Measurements from ENCODE around the gene LHX1. TPM values are rescaled to one million over a fixed set of nuclear protein-coding genes. Genes with fewer than 3 reads are reported as not detected.

LHX1 gene
- total RNA-seq, 2 donors from 2014 or later: not detected

DNA sequence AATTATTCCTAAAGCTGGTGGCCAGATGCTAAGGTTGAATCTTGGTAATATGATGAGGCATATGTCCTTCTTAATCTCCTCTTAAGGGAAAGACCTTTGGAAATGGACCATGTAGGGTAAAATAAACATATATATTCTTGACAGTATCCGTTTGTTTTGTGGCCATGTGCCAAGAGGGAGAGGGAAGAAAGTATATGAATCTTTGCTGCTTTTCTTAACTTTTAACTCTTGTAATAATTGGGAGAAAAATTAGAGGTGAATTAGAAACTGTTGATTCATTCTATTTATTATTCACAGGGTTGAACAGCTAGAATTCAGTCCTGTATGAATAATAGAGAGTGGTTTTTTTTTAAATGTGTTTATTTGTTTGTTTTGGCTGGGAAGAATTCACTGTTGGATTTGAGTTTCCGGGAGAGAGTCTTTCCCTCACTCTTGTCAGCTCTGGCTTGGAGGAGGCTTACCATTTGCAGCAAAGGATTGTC lies 43.0 kb downstream of the LHX1 start:
- no peaks in the 10 kb centered on the region for H3K36me3 ChIP-seq
- no peak overlapping the region for H3K27ac ChIP-seq
- no peaks in the 10 kb centered on the region for H3K27me3 ChIP-seq
- intact Hi-C loops (cut with DNase I): no loop called here
- no peaks in the 10 kb centered on the region for H3K9me3 ChIP-seq
- H3K4me3 ChIP-seq: no peak overlapping the region
- no peaks in the 10 kb centered on the region for H3K4me1 ChIP-seq
- TF ChIP-seq, protein P1, sequence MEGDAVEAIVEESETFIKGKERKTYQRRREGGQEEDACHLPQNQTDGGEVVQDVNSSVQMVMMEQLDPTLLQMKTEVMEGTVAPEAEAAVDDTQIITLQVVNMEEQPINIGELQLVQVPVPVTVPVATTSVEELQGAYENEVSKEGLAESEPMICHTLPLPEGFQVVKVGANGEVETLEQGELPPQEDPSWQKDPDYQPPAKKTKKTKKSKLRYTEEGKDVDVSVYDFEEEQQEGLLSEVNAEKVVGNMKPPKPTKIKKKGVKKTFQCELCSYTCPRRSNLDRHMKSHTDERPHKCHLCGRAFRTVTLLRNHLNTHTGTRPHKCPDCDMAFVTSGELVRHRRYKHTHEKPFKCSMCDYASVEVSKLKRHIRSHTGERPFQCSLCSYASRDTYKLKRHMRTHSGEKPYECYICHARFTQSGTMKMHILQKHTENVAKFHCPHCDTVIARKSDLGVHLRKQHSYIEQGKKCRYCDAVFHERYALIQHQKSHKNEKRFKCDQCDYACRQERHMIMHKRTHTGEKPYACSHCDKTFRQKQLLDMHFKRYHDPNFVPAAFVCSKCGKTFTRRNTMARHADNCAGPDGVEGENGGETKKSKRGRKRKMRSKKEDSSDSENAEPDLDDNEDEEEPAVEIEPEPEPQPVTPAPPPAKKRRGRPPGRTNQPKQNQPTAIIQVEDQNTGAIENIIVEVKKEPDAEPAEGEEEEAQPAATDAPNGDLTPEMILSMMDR (IDR thresholded peaks at IDR 0.05): no peak
- H3K9ac ChIP-seq (ENCODE audit: low read depth in 2 of 2, low read length in 2 of 2): no peak overlapping the region
- DNase-seq: no peak

DNA sequence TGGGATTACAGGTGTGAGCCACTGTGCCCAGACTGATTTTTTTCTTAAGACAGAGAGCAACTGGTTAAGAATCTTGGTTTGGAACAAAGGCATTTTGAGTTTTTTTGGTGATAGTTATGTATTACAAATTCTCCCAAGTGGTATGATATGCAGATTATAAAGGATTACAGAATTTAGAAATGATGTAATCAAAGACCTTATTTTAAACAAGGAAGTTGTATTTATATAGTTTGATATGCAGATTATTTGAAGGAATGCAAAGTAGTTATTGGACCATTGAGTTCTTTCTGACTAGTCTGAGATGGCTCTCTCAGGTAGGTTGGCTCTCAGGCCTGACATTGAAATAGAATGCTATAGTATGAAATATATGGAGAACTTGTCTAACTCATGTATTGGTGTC lies 46.3 kb downstream of the LHX1 start:
- H3K27ac ChIP-seq: no peak overlapping the region
- TF ChIP-seq, protein P1 (IDR thresholded peaks at IDR 0.05): no peak
- no peaks in the 10 kb centered on the region for H3K9me3 ChIP-seq
- H3K4me3 ChIP-seq: no peak overlapping the region
- no peaks in the 10 kb centered on the region for H3K27me3 ChIP-seq
- intact Hi-C loops (cut with DNase I): no loop called here
- no peaks in the 10 kb centered on the region for H3K4me1 ChIP-seq
- no peak for DNase-seq
- H3K36me3 ChIP-seq: peaks cover 4% of the 10 kb centered on the region
- no peak overlapping the region for H3K9ac ChIP-seq (ENCODE audit: low read depth in 2 of 2, low read length in 2 of 2)

DNA sequence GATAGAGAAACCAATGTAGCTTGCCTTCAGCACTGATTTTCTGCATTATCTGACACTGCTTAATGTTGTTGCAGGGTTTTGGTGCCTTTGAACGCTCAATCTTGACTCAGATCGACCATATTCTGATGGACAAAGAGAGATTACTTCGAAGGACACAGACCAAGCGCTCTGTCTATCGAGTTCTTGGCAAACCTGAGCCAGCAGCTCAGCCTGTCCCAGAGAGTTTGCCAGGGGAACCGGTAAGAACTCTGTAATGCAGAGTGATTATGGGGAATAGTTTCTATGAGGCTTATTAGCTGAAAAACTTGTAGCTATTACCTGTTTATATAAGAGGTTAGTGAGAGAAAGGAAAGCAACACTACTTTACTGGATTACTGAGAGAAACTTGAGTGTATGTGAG lies 51.9 kb downstream of the LHX1 start:
- no peaks in the 10 kb centered on the region for H3K9me3 ChIP-seq
- TF ChIP-seq, protein P1 (IDR thresholded peaks at IDR 0.05): no peak
- H3K4me1 ChIP-seq: no peaks in the 10 kb centered on the region
- H3K27me3 ChIP-seq: no peaks in the 10 kb centered on the region
- intact Hi-C loops (cut with DNase I): no loop called here
- H3K9ac ChIP-seq (ENCODE audit: low read depth in 2 of 2, low read length in 2 of 2): no peak overlapping the region
- H3K36me3 ChIP-seq: peaks cover 6% of the 10 kb centered on the region
- no peak overlapping the region for H3K27ac ChIP-seq
- DNase-seq: no peak
- no peak overlapping the region for H3K4me3 ChIP-seq

DNA sequence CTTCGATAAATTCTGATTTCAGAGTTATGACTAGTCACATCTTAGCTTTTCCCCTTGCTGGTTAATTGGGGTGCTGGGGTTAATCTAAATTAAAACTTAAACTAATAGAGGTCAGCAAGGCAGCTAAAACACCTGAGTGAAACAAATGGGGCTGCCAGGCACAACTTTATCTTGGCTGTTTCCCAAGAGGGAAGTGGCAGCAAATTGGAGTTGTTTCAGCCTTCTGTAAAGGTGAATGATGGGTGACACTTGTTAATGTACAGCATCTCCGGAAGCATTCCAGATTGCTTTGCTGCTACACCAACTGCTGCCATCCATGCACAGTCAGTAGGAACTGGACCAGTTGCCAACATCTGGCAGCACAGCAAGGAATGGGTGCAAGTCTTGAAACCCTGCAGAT lies 55.4 kb downstream of the LHX1 start:
- Histone ChIP-seq H3K4me1 (no peaks in the 10 kb centered on the region), H3K27me3 (no peaks in the 10 kb centered on the region), H3K4me3 (no peak overlapping the region), H3K27ac (no peak overlapping the region), H3K9ac (ENCODE audit: low read depth in 2 of 2, low read length in 2 of 2) (no peak overlapping the region), H3K36me3 (peaks cover 11% of the 10 kb centered on the region), H3K9me3 (no peaks in the 10 kb centered on the region)
- intact Hi-C loops (cut with DNase I): no loop called here
- no peak for DNase-seq
- TF ChIP-seq, protein P1 (IDR thresholded peaks at IDR 0.05): no peak

DNA sequence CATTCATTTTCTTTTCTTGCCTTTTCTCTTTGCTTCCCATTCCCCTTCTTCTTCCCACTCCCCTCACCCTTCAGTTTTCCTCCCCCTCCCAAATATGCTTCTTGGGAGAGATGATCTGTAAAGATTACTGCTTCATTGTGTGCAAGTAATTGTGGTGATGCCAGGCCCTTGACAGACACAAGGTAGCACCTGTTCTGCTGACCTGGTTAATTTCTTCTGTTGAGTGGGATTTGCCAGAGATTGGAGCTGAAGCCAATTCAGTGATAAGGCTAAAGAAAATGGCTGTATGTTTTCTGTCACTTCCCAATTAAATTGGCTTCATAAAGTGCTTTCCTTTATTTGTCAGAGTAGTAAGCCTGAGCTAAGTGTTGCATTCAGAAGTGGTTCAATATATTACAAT lies 56.0 kb downstream of the LHX1 start:
- no peak overlapping the region for H3K9ac ChIP-seq (ENCODE audit: low read depth in 2 of 2, low read length in 2 of 2)
- H3K9me3 ChIP-seq: no peaks in the 10 kb centered on the region
- H3K36me3 ChIP-seq: peaks cover 11% of the 10 kb centered on the region
- no peak overlapping the region for H3K4me3 ChIP-seq
- H3K27ac ChIP-seq: no peak overlapping the region
- TF ChIP-seq, protein P1 (IDR thresholded peaks at IDR 0.05): no peak
- no peaks in the 10 kb centered on the region for H3K4me1 ChIP-seq
- DNase-seq: no peak
- no peaks in the 10 kb centered on the region for H3K27me3 ChIP-seq
- intact Hi-C loops (cut with DNase I): no loop called here

Other genes with a start within 250 kb of the LHX1 start
- gene AATF, start 11.5 kb downstream of the LHX1 start, total RNA-seq: 10 to 100 TPM; 30.0 to 54.8 TPM

All from colonic mucosa (tissue), 4 donors.